Subcutaneous abdominal adipose tissue (tissue), 5 donors: ENCODE data around the gene TLE6.
"Not testable (repeated sequence)": the region's sequence is repeated elsewhere in the genome, so short reads cannot be mapped to it uniquely, and the experiment has no call there.

Experiments used
- H3K27ac ChIP-seq: one replicate; pipeline ENCODE4 v1.7.0; 2013; ENCODE audit warnings: low read depth, mild to moderate bottlenecking, inconsistent platforms, low read length, moderate library complexity
- H3K27me3 ChIP-seq, 5 donors: one replicate each; pipeline ENCODE4 v1.7.0; 2013; ENCODE audit warnings: low read length in 5 of 5, inconsistent platforms in 1 of 5; ENCODE audit not compliant: control insufficient read depth in 5 of 5, insufficient read depth in 4 of 5
- H3K36me3 ChIP-seq, 5 donors: one replicate each; pipeline ENCODE4 v1.7.0; 2013; ENCODE audit warnings: low read length in 5 of 5; ENCODE audit not compliant: control insufficient read depth in 5 of 5, insufficient read depth in 5 of 5
- H3K4me1 ChIP-seq, 5 donors: one replicate each; pipeline ENCODE4 v1.7.0; 2013; ENCODE audit warnings: low read length in 5 of 5, mild to moderate bottlenecking in 3 of 5, moderate library complexity in 1 of 5; ENCODE audit not compliant: control insufficient read depth in 5 of 5, insufficient read depth in 5 of 5
- H3K4me3 ChIP-seq, 5 donors: one replicate each; pipeline ENCODE4 v1.7.0; 2013; ENCODE audit warnings: low read length in 5 of 5, low read depth in 1 of 5
- H3K9ac ChIP-seq, 5 donors: one replicate each; pipeline ENCODE4 v1.7.0; 2013; ENCODE audit warnings: low read length in 5 of 5, mild to moderate bottlenecking in 4 of 5, moderate library complexity in 3 of 5
- H3K9me3 ChIP-seq, 5 donors: one replicate each; pipeline ENCODE4 v1.7.0; 2013; ENCODE audit warnings: low read length in 5 of 5; ENCODE audit not compliant: control insufficient read depth in 5 of 5
- donor health status: healthy.
- donor health status: healthy.
- donor health status: healthy.
- donor health status: healthy.
- donor health status: healthy.

TLE6 gene

DNA sequence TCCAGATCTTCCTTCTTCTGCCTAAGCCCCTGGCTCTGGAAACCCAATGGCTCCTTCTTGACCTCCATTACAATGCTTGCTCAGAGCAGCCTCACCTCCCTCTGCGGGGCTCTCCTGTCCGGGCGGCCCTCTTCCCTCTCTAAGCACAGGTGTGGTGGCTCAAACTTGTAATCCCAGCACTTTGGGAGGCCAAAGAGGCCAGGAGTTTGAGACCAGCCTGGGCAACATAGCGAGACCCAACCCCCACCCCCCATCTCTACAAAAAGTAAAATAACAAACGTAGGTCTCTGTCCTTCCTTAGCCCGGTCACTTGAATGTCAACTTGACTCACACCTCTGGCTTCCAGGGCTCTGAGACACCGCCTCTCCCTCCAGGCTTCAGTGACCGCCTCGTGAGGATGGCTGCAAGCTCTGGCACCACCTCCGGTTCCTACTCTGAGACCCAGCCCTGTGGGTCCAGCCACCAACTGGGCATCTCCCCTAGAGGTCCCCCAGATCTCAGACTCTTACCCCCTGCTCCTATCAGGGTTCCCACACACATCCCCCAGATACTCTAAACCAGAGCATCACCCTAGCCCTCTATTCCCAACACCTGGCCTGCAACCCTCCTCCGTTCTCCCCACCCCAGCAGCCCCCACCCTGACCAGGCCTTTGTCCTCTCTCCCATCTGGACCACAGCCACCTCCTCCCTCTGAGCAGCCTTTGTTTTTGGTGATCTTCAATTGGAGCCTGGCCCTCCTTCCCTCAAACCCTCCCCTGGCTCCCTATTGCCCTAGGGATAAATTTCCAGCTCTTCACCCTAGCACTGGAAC lies 56.4 kb downstream of the TLE6 start:
- no peak overlapping the region for H3K27ac ChIP-seq
- H3K36me3 ChIP-seq: no peaks in the 10 kb centered on the region
- H3K4me3 ChIP-seq: no peak overlapping the region
- H3K9ac ChIP-seq: no peak overlapping the region
- no peaks in the 10 kb centered on the region for H3K9me3 ChIP-seq
- peaks cover 4 to 35% (median 25%) of the 10 kb centered on the region in 5 donors for H3K4me1 ChIP-seq
- H3K27me3 ChIP-seq: no peaks in the 10 kb centered on the region

- no peak overlapping the region for H3K9ac ChIP-seq
Observed at GRCh38 chr19:3034406-3034655, 57.0 kb downstream of the TLE6 start.

GRCh38 chr19:3034656-3035541 lies 57.5 kb downstream of the TLE6 start:
- peak overlapping the region; percentile 92 for H3K27ac ChIP-seq
- no peaks in the 10 kb centered on the region for H3K27me3 ChIP-seq

More at GRCh38 chr19:3034406-3034655, 57.0 kb downstream of the TLE6 start:
- Histone ChIP-seq H3K27me3 (no peaks in the 10 kb centered on the region), H3K4me3 (peak overlapping the region in 2 of 5 donors; percentile 72 to 86), H3K4me1 (peaks cover 4 to 34% (median 25%) of the 10 kb centered on the region in 5 donors), H3K27ac (no peak overlapping the region), H3K36me3 (no peaks in the 10 kb centered on the region), H3K9me3 (no peaks in the 10 kb centered on the region)

DNA sequence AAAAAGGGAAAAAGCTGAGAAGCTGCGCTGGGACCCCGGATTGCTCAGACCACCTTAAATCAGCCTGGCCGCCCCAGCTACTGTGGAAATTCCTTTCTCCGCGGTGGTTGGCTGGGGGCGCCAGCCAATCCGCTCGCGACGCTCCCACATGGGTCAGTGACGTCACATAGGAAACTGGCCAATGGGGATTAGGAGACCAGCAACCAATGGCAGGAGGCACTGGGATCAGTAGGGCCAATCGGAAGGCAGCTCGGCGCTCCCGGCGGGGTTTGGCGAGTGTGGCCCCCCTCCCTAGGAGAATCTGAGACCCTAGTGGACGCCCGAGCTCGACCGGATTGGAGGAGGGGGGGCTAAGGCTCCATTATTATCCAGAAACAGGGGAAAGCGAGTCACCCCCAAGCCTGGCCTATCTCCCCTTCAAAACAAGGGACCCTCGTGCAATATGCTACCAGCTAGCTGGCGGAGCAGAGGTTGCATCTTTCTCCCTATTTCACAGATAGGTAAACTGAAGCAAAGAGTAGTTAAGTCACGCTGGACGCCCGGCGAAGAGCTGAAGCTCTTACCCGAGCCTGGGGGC lies 58.3 kb downstream of the TLE6 start:
- H3K4me1 ChIP-seq: peaks cover 4 to 28% (median 21%) of the 10 kb centered on the region in 5 donors
- peak overlapping the region; percentile 72 to 86 (median 75) for H3K4me3 ChIP-seq
- H3K27ac ChIP-seq: peak overlapping the region; percentile 92
- no peaks in the 10 kb centered on the region for H3K9me3 ChIP-seq
- H3K27me3 ChIP-seq: no peaks in the 10 kb centered on the region
- peak overlapping the region in 4 of 5 donors; percentile 63 to 80 (median 69) for H3K9ac ChIP-seq
- no peaks in the 10 kb centered on the region for H3K36me3 ChIP-seq

More at GRCh38 chr19:3034656-3035541, 57.5 kb downstream of the TLE6 start:
- H3K36me3 ChIP-seq: no peaks in the 10 kb centered on the region
- H3K4me3 ChIP-seq: peak overlapping the region; percentile 72 to 86 (median 75)
- peak overlapping the region in 4 of 5 donors; percentile 63 to 80 (median 69) for H3K9ac ChIP-seq
- peaks cover 4 to 29% (median 22%) of the 10 kb centered on the region in 5 donors for H3K4me1 ChIP-seq
- no peaks in the 10 kb centered on the region for H3K9me3 ChIP-seq

GRCh38 chr19:3036119-3036976 lies 59.0 kb downstream of the TLE6 start:
- H3K27me3 ChIP-seq: no peaks in the 10 kb centered on the region
- peak overlapping the region in 4 of 5 donors; percentile 62 to 72 (median 64) for H3K9ac ChIP-seq

GRCh38 chr19:3036977-3037544 lies 59.7 kb downstream of the TLE6 start:
- H3K27ac ChIP-seq: peak overlapping the region; percentile 92
- not testable (repeated sequence) for H3K4me3 ChIP-seq, H3K36me3 ChIP-seq, H3K9me3 ChIP-seq, H3K9ac ChIP-seq, H3K27me3 ChIP-seq
- H3K4me1 ChIP-seq: peaks cover 4 to 28% (median 21%) of the 10 kb centered on the region in 5 donors

More at GRCh38 chr19:3036119-3036976, 59.0 kb downstream of the TLE6 start:
- H3K27ac ChIP-seq: peak overlapping the region; percentile 92
- H3K4me3 ChIP-seq: peak overlapping the region; percentile 50 to 83 (median 72)
- H3K9me3 ChIP-seq: no peaks in the 10 kb centered on the region
- peaks cover 4 to 28% (median 21%) of the 10 kb centered on the region in 5 donors for H3K4me1 ChIP-seq
- no peaks in the 10 kb centered on the region for H3K36me3 ChIP-seq

- Histone ChIP-seq H3K9ac (no peak overlapping the region), H3K9me3 (no peaks in the 10 kb centered on the region), H3K27ac (no peak overlapping the region), H3K4me1 (peaks cover 4 to 28% (median 21%) of the 10 kb centered on the region in 5 donors), H3K36me3 (no peaks in the 10 kb centered on the region), H3K27me3 (peaks cover 0 to 3% (median 0%) of the 10 kb centered on the region in 5 donors), H3K4me3 (no peak overlapping the region)
Observed at GRCh38 chr19:3038214-3038613, 60.9 kb downstream of the TLE6 start.

DNA sequence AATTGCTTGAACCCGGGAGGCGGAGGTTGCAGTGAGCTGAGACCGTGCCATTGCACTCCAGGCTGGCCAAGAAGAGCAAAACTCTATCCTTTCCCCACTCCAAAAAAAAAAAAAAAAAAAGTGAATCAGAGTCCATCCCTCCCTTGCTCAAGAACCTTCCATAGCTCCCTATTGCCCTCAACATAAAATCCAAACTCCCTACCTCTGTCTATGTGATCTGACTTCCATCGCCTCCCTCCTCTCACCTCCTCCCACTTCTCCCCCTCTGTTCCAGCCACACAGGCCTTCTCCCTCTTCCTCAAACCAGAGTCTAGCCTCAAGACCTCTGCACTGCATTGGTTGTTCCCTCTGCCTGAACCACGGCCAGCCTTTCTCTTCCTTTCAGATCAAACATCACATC lies 61.8 kb downstream of the TLE6 start:
- H3K9me3 ChIP-seq: no peaks in the 10 kb centered on the region
- no peaks in the 10 kb centered on the region for H3K36me3 ChIP-seq
- no peak overlapping the region for H3K4me3 ChIP-seq
- H3K4me1 ChIP-seq: peaks cover 4 to 24% (median 21%) of the 10 kb centered on the region in 5 donors
- H3K27ac ChIP-seq: no peak overlapping the region
- no peak overlapping the region for H3K9ac ChIP-seq
- H3K27me3 ChIP-seq: peaks cover 0 to 3% (median 0%) of the 10 kb centered on the region in 5 donors

GRCh38 chr19:3039641-3040077 lies 62.3 kb downstream of the TLE6 start:
- H3K9me3 ChIP-seq: no peaks in the 10 kb centered on the region
- no peaks in the 10 kb centered on the region for H3K36me3 ChIP-seq
- H3K9ac ChIP-seq: no peak overlapping the region
- no peak overlapping the region for H3K27ac ChIP-seq
- H3K27me3 ChIP-seq: peaks cover 0 to 3% (median 0%) of the 10 kb centered on the region in 5 donors
- peaks cover 4 to 19% (median 16%) of the 10 kb centered on the region in 5 donors for H3K4me1 ChIP-seq
- no peak overlapping the region for H3K4me3 ChIP-seq
